Left kidney (tissue), 2 donors: ENCODE results near the gene ITFG2. TPM values are rescaled to one million over a fixed set of nuclear protein-coding genes. Genes with fewer than 3 reads are reported as not detected.

Source experiments
- DNase-seq: peaks from one replicate; pipeline ENCODE4 v3.0.0-alpha.2; 2013
- polyA plus RNA-seq: library from polyadenylated mRNA; unstranded; fragments of 120-200 nt; gene quantifications from one replicate; pipeline ENCODE4 v1.2.1, GENCODE V29; 2013; ENCODE audit not compliant: insufficient read length

Gene ITFG2
- polyA plus RNA-seq, 1 donor = 94.4 TPM

DNA sequence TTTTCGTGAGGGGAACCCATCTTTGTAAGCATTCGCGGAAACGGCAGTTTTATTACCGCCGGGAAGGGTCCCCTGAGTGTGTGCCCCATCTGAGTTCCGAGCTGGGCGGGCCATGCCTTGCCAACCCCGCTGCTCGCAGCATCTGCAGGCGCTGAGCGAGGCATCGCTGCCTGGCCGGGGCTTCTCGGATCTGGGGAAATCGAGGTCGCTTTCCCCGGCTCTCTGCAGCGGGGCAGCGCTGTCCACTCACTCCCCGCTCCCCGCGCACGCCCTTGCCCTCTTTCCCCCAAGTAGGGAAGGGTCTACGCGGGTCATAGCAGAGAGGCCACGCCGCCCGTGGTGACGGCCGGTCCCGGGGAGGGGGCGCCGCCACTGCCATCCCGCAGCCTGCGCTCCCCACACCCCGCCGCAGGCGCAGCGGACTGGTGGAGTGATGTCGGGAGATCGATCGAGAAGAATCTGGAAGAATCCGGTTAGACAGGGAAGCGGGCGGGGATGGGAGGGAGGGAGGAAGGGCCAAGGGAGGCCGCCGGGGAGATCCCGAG is 18.2 kb upstream of the ITFG2 start:
- DNase-seq = no peak

DNA sequence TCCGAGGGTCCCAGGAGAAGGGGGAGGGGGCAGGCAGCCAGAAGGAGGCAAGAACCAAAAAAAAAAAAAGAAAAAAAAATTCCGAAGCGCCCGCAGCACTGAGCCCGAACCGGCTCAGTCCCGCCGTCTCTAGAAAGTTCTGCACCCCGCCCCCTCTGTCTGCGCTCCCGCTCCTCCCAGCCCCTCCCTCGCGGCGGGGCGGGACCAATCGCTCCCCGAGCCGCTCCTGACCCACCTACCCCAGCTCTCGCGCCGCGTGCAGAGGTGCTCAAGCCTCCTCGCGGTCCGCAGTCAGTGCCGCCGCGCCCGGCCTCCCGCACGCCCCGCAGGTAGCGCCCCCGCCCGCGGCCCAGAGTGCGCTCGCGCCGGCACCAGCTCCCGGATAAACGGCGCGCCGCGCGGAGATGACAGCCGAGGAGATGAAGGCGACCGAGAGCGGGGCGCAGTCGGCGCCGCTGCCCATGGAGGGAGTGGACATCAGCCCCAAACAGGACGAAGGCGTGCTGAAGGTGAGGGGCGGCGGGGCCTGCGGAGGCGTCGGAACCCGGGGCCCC is 17.7 kb upstream of the ITFG2 start, which contains the start of gene FKBP4:
FKBP4 (plus strand) TSS at position 235 of the 554 bp plus-strand sequence; CDS start at position 405, 170 bp downstream.
- DNase-seq = peak; percentile 88

DNA sequence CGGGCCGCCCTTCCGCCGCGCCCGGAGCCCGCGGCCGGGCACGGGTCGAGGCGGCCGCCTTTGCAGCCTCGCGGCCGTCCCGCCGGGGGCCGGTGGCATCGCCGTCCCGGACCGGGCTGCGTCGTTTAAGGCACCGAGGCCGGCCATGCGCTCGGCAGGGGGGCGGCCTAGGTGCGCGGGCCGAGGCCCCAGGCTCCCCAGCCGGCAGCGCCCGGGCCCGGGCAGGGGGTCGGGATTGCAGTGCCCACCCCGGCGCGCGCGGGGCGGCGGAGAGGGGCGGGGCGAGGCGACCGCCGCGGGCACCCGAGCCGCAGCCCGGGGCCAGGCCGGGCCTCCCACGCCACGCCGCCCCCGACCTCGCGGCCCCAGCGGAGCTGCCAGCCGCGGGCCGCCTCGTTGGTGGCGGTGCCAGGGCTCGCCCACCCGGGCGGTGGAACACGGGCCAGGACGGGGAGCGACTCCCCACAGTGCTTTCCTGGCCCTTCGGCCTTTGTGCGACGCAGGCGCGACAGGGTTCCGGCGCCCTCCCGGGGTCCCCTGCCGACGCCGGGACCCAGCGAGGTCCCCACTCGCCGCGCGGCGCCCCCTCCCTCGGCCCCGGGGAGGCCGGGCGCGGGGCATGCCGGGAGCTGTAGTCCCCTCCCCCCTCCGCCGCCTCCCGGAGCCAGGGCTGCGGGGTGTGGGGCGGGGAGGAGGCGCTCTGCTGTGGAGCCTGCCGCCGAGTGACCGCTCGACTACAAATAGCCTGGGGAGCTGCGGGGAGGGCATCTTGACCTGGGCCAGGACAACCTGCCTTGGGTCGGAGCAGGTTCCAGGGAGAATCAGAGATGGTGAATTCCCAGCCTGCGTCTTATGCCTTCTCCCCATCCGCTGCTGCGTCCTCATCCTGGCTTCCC is 16.9 kb upstream of the ITFG2 start:
- DNase-seq = peak; percentile 71

DNA sequence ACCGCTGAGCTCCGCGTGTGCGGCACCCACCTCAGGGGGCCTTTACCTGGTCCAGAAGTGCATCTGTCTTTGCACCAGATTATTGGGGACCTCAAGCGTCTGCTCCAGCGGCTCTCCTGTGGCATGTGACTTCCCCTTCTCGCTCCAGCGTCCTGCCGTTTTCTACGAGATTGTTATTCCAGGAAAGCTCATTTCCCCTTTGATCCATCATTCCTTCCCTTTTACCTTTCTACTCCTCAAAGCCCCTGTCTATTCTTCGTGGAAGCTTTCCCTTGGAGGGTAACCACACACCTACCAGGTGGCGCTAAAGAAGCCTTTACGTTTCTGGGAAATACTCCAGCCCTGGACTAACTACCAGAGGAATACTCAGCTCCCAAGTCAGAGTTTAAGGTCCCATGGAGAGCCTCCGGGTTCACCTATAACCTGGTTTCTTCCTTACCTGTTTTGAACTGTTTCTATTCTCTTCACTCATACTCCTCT is 16.2 kb upstream of the ITFG2 start:
- DNase-seq = no peak

DNA sequence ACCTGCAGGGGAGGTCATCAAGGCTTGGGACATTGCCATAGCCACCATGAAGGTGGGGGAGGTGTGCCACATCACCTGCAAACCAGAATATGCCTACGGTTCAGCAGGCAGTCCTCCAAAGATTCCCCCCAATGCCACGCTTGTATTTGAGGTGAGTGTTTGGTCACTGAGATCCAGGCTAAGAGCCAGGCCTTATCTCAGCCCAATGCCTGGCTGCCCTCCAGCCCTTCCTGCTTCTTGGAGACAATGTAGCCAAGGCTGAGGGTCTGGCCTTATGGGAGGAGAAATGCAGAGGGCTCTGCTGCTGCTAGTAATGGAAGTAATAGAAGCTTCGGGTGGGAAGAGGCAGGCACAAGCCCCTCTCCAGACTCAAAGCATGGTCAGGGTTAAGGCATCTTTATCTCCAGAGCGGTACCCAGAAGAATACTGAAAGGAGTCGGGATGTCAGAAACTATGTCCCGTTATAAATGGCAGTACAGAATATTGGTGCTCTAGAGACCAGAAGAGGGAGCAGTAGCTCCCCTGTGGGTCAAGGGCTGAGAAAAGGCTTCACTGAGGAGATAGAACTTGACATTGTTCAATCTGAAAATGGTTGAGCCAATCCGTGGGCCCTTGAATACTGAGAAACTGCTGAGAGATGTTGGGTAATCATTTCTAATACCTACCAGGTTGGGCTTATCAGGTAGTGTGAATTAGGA is 14.6 kb upstream of the ITFG2 start:
- no peak for DNase-seq

DNA sequence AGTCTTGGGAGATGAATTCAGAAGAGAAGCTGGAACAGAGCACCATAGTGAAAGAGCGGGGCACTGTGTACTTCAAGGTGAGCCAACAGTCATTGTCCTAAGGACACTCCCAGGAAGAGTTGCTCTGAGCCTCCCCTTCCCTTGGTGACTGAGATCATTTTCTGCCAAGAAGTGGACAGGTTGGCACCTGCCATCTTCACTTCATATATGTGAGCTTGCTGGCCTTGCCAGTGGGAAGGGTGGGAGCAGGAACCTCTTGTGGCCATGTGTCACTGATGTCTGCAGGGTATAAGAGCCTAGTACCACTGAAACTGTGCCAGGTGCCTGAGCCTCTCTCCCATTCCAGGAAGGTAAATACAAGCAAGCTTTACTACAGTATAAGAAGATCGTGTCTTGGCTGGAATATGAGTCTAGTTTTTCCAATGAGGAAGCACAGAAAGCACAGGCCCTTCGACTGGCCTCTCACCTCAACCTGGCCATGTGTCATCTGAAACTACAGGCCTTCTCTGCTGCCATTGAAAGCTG is 12.4 kb upstream of the ITFG2 start:
- DNase-seq = no peak

DNA sequence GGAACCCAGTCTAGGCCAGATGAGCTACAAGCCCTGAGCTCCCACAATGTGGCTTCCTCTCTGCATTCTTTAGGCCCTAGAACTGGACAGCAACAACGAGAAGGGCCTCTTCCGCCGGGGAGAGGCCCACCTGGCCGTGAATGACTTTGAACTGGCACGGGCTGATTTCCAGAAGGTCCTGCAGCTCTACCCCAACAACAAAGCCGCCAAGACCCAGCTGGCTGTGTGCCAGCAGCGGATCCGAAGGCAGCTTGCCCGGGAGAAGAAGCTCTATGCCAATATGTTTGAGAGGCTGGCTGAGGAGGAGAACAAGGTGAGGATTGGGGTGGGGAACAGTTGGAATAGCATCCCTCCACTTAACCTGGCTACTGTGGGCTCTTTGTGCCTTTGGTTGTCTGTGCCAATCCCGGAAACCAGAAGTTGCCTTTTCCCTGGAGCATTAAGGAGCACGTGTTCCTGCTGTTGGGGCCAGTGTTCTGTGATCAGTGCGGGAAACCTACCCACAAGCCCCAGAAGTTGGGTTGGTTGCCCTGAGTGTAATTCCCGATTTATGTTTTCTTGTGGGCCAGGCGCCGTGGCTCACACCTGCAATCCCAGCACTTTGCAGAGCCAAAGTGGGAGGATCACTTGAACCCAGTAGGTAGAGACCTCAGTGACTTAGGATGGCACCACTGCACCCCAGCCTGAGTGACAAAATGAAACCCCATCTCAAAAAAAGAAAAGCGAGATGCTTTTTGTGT is 11.3 kb upstream of the ITFG2 start:
- DNase-seq = no peak

DNA sequence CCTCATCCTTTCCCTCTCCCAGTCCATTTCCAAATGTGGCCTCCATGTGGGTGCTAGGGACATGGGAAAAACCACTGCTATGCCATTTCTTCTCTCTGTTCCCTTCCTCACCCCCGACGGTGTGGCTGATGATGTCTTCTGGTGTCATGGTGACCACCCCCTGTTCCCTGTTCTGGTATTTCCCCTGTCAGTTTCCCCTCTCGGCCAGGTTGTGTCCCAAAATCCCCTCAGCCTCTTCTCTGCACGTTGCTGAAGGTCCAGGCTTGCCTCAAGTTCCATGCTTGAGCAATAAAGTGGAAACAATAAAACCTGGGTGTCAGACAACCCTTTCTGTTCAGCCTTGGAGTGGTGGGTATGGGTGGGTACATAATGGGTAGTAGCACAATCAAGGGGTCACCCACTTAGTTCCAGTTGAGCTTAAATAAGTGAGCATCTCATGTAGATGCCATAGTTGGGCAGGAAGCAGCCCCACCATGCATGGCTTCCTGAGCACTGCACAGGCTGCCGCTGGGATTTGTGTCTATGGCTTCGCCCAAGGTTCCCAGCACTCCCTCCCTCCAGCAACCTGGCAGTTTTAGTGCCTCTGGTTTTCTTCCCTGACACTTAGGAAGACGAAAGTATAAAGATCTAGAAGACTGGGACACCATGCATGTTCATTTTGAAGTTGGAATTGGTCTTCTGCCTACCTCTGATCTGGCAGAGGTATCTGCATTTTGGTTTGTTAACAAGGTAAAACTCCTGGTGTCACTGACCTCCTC is 8.7 kb upstream of the ITFG2 start:
- DNase-seq = no peak

DNA sequence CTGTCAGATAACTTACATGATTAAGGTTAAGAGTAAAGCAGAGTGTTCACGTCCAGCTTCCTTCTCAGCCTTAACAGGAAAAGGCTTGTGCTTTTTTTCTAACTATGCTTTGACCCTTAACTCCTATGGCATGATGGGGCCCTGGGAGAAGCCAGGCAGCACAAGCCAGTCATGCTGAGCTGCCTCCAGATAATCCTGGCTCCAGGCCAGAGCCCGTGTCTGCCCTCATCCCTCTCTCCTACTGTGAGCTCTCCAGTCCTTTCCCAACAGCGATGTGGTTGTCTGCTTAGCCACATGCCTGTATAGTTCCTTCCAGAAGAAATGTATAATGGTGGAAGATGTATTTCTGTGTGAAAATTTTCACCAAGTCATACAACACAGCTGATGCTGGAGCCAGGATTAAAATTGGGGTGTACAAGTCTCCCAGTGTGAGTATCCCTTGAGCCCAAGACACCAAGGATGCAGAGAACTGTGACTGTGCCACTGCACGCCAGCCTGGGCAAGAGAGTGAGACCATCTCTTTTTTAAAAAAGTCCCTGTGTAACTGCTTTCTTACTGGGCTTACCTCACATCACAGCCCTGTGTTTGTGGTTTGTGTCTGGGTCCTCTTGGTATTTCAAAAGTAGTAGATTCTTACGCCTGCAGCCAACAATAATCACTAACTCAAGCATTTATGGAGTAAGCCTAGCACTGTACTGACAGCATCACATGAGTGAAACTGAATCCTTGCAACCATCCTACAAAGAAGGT is 7.9 kb upstream of the ITFG2 start:
- DNase-seq = no peak

DNA sequence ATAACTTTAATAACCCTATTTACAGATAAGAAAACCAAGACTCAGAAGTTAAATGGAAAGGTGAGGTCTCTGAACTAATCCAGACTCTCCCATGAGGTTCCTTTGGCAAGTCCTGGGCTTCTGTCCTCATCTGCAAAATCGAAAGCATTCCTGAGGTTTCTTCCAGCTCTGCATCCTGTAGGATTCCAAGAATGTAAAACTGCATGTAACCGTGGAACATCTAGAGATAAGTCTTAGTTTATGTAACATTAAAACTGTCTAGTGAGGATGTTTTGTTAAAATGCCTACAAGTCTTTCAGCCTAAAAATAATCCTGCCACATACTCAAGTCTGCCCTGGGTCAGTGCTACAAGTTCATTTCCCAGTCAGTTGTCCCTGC is 7.3 kb upstream of the ITFG2 start:
- no peak for DNase-seq

DNA sequence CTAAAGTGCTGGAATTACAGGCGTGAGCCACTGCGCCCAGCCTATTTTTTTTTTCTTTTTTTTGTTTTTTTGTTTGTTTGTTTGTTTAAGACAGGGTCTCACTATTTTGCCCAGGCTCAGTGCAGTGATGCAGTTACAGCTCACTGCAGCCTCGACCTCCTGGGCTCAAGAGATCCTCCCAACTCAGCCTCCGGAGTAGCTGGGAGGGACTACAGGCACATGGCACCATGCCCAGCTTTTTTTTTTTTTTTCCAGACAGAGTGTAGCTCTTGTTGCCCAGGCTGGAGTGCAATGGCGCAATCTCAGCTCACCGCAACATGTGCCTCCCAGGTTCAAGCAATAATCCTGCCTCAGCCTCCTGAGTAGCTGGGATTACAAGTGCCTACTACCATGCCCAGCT is 5.8 kb upstream of the ITFG2 start:
- DNase-seq = no peak

DNA sequence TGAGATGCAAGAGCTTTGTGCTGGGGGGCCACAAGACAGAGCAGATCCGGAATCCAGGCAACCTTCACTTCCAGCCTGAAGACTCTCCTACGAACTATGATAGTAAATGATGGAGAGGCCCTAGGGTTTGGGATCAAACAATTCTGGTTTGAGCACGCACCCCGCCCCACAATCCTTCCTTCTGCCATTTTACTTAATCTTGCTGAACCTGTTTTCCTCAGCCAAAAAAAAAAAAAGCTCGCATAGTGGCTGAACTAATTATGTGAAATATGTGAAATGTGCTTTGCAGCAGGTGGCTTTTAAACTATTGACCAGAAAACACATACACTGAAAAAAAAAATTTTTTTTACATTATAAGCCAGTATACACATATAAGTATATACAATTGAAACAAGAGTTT is 667 bp upstream of the ITFG2 start:
- DNase-seq = no peak

DNA sequence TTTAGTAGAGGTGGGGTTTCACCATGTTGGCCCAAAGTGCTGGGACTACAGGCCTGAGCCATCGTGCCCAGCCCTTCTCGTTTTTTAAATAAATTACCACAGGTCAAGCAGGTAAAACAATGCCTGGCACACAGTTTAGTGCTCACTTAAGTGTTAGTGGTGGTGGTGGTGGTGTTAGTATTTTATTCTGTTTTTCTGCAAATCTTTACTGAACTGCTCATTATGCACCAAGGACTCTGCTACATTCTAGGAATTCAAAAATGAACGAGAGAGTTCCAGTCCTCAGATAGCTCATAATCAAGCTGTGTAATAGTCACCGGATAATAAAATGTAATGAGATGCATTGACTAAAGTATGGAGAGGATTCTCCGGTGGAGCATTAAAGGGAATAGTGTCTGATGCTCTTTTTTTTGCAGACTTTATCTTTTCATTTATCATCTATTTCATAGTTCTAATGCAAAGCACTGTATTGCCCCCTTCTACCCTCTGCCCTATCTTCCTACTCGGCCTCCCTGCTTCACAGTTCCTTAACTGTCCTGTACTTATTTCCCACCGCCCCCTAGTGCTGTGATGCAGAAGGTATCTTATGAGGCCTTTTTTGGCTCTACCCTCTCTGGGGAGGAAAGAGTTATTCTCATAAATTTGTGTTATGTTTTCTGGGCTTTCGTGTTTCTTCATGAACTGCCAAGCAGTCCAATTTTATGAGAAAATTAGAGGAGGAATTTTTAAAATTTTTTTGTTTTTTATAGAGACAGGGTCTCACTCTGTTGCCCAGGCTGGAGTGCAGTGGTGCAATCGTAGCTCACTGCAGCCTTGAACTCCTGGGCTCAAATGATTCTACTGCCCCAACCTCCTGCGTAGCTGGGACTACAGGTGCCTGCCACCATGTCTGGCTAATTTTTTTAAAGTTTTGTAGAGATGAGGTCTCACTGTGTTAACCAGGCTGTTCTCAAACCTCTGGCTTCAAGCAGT is 1.0 kb downstream of the ITFG2 start:
- peak; percentile 55 for DNase-seq

DNA sequence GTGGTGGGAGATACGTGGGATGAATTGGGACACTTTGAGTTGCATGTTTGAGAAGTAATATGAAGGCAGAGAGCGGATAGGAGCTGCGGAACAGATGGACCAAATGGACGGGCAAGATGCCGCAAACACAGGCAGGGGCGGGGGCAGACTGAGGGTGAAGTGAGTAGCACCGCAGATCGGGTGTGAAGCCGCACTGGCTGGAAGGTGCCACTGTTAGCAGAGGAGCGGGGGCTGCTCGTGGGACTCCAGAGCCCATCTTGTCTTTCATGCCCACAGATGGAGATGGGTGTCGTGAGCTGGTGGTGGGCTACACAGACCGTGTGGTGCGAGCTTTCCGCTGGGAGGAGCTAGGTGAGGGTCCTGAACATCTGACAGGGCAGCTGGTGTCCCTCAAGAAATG is 7.3 kb downstream of the ITFG2 start:
- DNase-seq = no peak

DNA sequence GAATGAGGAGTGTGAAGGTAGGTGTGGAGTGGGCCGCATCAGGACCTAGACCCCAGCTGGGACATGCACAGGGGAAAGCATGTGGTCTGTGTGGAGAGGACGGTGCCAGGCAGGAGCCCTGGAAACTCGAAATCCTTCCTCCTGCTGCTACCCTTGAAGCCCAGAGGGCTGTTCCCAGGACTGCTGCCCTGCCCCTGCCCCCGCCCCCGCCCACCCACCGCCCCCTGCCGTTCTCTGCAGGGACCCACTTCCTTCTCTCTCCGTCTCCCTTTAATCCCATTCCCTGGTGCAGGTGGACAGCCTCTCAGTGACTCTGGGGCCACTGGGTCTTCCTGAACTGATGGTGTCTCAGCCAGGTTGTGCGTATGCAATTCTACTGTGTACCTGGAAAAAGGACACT is 8.0 kb downstream of the ITFG2 start:
- DNase-seq = no peak

DNA sequence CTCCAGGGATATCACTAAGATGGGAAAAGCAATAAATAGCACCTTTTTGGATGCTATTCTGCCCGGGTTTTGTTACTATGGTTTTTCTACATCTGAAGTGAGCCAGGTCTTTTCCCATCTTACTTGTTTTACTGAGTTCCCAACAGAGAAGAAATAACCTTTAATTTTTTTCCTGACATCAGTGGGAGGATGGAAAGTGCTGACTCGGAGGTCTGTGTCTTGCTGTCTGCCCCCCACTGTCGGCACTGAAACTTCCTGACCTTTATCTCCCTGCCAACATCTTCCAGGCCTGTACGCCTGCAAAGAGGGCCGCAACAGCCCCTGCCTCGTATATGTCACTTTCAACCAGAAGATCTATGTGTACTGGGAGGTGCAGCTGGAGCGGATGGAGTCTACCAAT is 11.0 kb downstream of the ITFG2 start:
- DNase-seq = no peak

DNA sequence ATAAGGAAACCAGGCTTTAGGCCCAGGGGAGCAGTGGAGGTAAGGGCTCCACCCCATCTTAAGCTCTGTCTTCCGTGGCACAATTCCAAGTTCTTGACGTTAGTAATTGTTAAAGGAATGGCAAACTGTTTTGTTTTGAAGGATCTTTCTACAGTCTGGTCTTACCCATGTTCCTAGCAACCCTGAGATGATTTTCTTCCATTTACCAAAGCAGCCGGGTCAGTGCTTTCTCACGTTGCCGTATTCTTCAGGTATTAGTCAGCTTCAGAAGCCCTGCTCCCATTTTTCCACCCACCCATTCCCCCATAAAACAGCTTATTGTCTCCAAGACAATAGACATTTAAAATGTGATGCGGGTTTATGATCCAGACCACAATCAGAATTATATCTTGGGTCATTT is 12.1 kb downstream of the ITFG2 start:
- DNase-seq = no peak

DNA sequence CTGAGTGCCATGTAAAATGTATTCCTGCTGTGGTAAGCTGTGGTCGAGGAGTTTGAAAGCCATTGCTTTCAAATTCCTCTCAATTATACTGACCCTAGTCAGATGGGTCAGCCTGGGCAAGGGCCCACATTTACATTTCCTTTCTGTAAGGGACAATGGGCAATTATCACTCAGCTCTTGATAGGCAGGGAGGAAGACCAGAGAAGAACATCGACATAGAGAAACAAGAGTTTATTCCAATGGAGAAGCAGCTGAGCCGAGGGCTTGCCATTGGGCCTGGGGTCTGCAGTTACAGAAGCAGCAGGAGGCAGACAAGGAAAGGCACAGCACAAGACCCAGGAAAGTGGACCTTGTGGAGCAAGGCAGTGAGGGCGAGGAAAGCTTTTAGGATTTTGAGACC is 12.7 kb downstream of the ITFG2 start:
- no peak for DNase-seq

DNA sequence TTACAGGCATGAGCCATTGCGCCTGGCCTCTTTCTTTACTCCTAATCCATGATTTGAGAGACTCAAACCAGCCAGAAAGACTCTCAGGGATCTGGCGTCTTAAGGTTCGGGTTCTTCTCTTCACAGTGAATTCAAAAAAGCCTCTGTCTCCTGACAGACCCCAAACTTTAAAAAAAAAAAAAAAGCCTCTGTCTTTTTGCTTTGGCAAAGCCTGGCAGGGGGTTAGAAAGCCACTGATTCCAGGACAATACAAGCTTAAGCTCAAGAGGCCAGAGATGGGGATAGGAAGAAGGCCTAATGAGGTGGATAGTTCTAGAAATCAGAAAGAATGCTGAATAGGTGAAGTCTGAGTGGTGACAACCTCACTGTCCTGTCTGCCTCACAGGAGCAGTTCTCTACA is 13.6 kb downstream of the ITFG2 start:
- no peak for DNase-seq
